Tibial artery (tissue), 4 donors: ENCODE measurements around the gene MED14.

Experiments
- DNase-seq, 2 donors: peaks; one replicate each; pipeline ENCODE4 v3.0.0-alpha.2; 2019
- H3K27ac ChIP-seq, 2 donors: fragments of 200-600 bp; sonication (generic) in 1 of 2; 1 replicate in 1 of 2; 2 replicates in 1 of 2; pipeline ENCODE4 v1.5.1; 2018 to 2019; ENCODE audit warnings: mild to moderate bottlenecking in 1 of 2
- H3K27me3 ChIP-seq, 2 donors: fragments of 200-600 bp; sonication (generic) in 1 of 2; one replicate each; pipeline versions ENCODE4 v1.5.1 to v1.6.0; 2016 to 2019
- H3K36me3 ChIP-seq, 3 donors: fragments of 200-600 bp; sonication (generic) in 2 of 3; one replicate each; pipeline ENCODE4 v1.5.1; 2016 to 2019; ENCODE audit warnings: mild to moderate bottlenecking in 2 of 3
- H3K4me1 ChIP-seq, 4 donors: fragments of 200-600 bp; sonication (generic) in 2 of 4; 1 replicate in 3 of 4; 2 replicates in 1 of 4; pipeline ENCODE4 v1.5.1; 2016 to 2019
- H3K4me3 ChIP-seq, 2 donors: fragments of 200-600 bp; sonication (generic) in 1 of 2; 1 replicate in 1 of 2; 2 replicates in 1 of 2; pipeline ENCODE4 v1.5.1; 2018 to 2019; ENCODE audit warnings: mild to moderate bottlenecking in 2 of 2
- H3K9me3 ChIP-seq, 3 donors: fragments of 200-600 bp; sonication (generic) in 1 of 3; one replicate each; pipeline ENCODE4 v1.5.1; 2016 to 2019
- CTCF ChIP-seq, 2 experiments: fragments of 200-600 bp in 1 of 2; fragments of 450-650 bp in 1 of 2; IDR thresholded peaks; one replicate each; pipeline ENCODE4 v1.5.1; 2017 to 2019; ENCODE audit warnings: antibody characterized with exemption in 2 of 2, mild to moderate bottlenecking in 1 of 2, moderate library complexity in 1 of 2
- intact Hi-C: fragments of 100-400 bp; cut with DNase I; formaldehyde crosslinking; loops from one replicate; pipeline ENCODE4 v1.15.0; 2023; ENCODE audit warnings: low total_unique reads

The MED14 gene

DNA sequence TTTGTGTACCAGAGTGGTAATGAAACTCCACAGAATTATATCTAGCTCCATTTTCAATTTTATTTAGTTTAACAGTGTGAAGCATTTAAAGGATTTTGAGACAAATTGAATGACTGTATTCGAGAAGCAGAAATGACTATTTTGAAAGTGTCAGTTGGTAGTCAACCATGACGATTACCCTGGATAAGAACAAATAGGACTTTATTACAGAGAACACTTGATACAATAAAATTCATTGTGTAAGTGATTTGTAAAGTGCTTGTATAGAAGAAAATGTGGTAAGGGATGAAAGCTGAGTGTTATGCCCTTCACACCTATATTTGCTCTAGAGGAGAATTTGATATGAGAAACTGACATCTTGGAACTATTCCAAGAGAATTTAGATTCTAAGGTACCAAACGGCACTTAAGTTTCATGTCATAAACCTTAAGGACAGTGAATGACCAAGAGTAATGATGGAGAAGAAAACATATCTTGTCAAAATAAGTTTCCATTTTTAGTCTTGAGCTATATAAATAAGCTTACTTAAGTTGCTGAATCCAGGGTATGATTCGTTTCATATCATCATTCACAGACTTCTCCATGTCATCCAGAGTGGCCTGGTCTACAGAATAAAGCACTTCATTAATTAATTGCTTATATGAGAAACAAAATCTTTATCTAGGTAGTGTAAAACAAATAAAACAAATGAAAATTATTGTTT is 34.6 kb downstream of the MED14 start:
- Histone ChIP-seq H3K9me3 (peaks cover 0 to 7% (median 5%) of the 10 kb centered on the region in 3 donors), H3K4me3 (no peak overlapping the region), H3K36me3 (peaks cover 0 to 36% (median 15%) of the 10 kb centered on the region in 3 donors), H3K4me1 (no peaks in the 10 kb centered on the region), H3K27ac (no peak overlapping the region), H3K27me3 (no peaks in the 10 kb centered on the region)
- TF ChIP-seq CTCF (IDR thresholded peaks at IDR 0.05): no peak
- no peak for DNase-seq
- intact Hi-C loops: no loop called here

DNA sequence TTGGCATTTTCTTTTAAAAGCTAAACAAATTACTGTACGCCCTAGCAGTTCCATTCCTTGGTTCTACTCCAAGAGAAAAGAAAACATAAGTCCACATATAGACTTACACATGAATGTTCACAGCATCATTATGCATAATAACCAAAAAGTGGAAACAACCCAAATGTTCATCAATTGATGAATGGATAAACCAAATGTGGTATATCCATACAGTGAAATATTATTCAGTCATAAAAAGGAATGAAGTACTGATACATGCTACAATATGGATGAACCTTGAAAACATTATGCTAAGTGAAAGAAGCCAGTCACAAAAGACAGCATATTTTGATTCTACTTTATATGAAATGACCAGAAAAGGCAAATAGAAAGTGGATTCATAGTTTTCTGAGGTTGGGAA is 36.5 kb downstream of the MED14 start:
- H3K4me1 ChIP-seq: no peaks in the 10 kb centered on the region
- H3K27ac ChIP-seq: no peak overlapping the region
- peaks cover 0 to 35% (median 20%) of the 10 kb centered on the region in 3 donors for H3K36me3 ChIP-seq
- intact Hi-C loops: no loop called here
- H3K9me3 ChIP-seq: peaks cover 0 to 7% (median 5%) of the 10 kb centered on the region in 3 donors
- no peak for TF ChIP-seq CTCF (IDR thresholded peaks at IDR 0.05)
- no peak overlapping the region for H3K4me3 ChIP-seq
- no peaks in the 10 kb centered on the region for H3K27me3 ChIP-seq
- no peak for DNase-seq

GRCh38 chrX:40694802-40695201 is 40.5 kb downstream of the MED14 start:
- no peak overlapping the region for H3K27ac ChIP-seq
- no peak for TF ChIP-seq CTCF (IDR thresholded peaks at IDR 0.05)
- no peaks in the 10 kb centered on the region for H3K27me3 ChIP-seq
- intact Hi-C loops: no loop called here
- no peak for DNase-seq
- peaks cover 0 to 32% (median 29%) of the 10 kb centered on the region in 3 donors for H3K36me3 ChIP-seq
- peaks cover 0 to 7% (median 5%) of the 10 kb centered on the region in 3 donors for H3K9me3 ChIP-seq
- no peak overlapping the region for H3K4me3 ChIP-seq
- no peaks in the 10 kb centered on the region for H3K4me1 ChIP-seq

DNA sequence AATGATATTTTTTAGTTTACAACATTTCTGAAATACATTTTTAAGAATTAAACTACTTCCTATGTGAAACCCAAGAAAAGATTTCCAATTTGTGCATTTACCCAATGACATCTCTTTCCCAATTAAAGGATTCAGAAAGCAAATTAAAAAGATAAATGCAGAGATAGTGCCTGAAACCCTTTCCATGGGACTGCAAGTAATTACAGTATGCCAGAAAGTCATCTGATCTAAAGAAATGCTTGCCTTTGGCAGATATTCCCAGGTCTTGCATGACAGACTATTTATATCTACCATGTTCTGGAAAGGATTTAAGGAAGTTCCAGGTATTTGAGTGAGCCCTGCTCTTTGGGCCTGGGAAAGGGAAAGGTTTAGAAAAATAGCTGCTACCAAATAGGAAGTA is 46.4 kb downstream of the MED14 start:
- H3K4me1 ChIP-seq: peaks cover 0 to 4% (median 0%) of the 10 kb centered on the region in 4 donors
- no peak for DNase-seq
- no peaks in the 10 kb centered on the region for H3K27me3 ChIP-seq
- intact Hi-C loops: no loop called here
- no peak for TF ChIP-seq CTCF (IDR thresholded peaks at IDR 0.05)
- no peaks in the 10 kb centered on the region for H3K9me3 ChIP-seq
- H3K4me3 ChIP-seq: no peak overlapping the region
- peaks cover 0 to 27% (median 20%) of the 10 kb centered on the region in 3 donors for H3K36me3 ChIP-seq
- H3K27ac ChIP-seq: no peak overlapping the region

DNA sequence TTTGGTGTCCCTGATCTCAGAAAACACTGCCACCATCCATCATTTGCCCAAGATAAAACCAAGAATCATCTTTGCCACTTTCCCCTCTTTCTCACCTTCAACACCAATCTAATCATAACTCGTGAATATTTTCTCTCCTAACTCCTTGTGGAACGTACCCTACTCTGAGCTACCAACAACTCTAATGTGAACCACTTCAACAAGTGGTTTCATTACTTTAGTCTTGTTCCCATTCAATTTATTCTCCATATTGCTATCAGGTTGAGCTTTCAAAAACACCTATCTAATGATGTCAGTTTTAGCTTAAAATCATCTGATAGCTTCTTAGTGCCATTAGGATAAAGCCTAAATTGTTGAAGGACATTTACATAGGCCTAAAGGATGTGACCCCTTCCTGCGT is 48.2 kb downstream of the MED14 start:
- intact Hi-C loops: no loop called here
- no peak for DNase-seq
- TF ChIP-seq CTCF (IDR thresholded peaks at IDR 0.05): no peak
- no peaks in the 10 kb centered on the region for H3K9me3 ChIP-seq
- H3K27ac ChIP-seq: no peak overlapping the region
- peaks cover 0 to 4% (median 0%) of the 10 kb centered on the region in 4 donors for H3K4me1 ChIP-seq
- H3K4me3 ChIP-seq: no peak overlapping the region
- H3K27me3 ChIP-seq: no peaks in the 10 kb centered on the region
- peaks cover 0 to 27% (median 19%) of the 10 kb centered on the region in 3 donors for H3K36me3 ChIP-seq
